HG03565 (cell line): ENCODE measurements around the gene XXYLT1.

Experiments used
- ATAC-seq: cut with Tn5 transposase; IDR thresholded peaks from one replicate; pipeline ENCODE4 v1.9.1; 2021; ENCODE audit warnings: mild to moderate bottlenecking, moderate library complexity; ENCODE audit not compliant: unreplicated experiment

XXYLT1 gene

GRCh38 chr3:195253923-195254432, 17.0 kb downstream of the XXYLT1 start:
- ATAC-seq = no peak

GRCh38 chr3:195251336-195252065, 19.5 kb downstream of the XXYLT1 start:
- no peak for ATAC-seq

GRCh38 chr3:195250473-195251251, 20.3 kb downstream of the XXYLT1 start:
- ATAC-seq = no peak

- no peak for ATAC-seq
Observed at GRCh38 chr3:195249858-195250464, 21.0 kb downstream of the XXYLT1 start.

- ATAC-seq = no peak
Observed at GRCh38 chr3:195249057-195249770, 21.7 kb downstream of the XXYLT1 start.

GRCh38 chr3:195248281-195248680, 22.7 kb downstream of the XXYLT1 start:
- ATAC-seq = no peak

- ATAC-seq = no peak
Observed at GRCh38 chr3:195247863-195248189, 23.1 kb downstream of the XXYLT1 start.

- ATAC-seq = no peak
Observed at GRCh38 chr3:195247086-195247862, 23.7 kb downstream of the XXYLT1 start.

- ATAC-seq = no peak
Observed at GRCh38 chr3:195246581-195246995, 24.4 kb downstream of the XXYLT1 start.

GRCh38 chr3:195245531-195245951, 25.4 kb downstream of the XXYLT1 start:
- no peak for ATAC-seq

GRCh38 chr3:195241592-195242355, 29.2 kb downstream of the XXYLT1 start:
- ATAC-seq = no peak

- ATAC-seq = no peak
Observed at GRCh38 chr3:195240939-195241338, 30.0 kb downstream of the XXYLT1 start.

GRCh38 chr3:195240171-195240701, 30.7 kb downstream of the XXYLT1 start:
- no peak for ATAC-seq

GRCh38 chr3:195239121-195239520, 31.8 kb downstream of the XXYLT1 start:
- no peak for ATAC-seq

GRCh38 chr3:195238586-195239118, 32.3 kb downstream of the XXYLT1 start:
- no peak for ATAC-seq

- ATAC-seq = no peak
Observed at GRCh38 chr3:195238081-195238571, 32.8 kb downstream of the XXYLT1 start.

GRCh38 chr3:195236801-195237570, 34.0 kb downstream of the XXYLT1 start:
- ATAC-seq = no peak
